HEK293 (cell line): ENCODE data around the gene BCKDHB.

Experiments used
- ATF2 ChIP-seq: fragments of 450-650 bp; formaldehyde crosslinking; IDR thresholded peaks from 2 replicates; pipeline ENCODE4 v1.5.1; 2016; ENCODE audit warnings: missing biosample characterization, missing genetic modification characterization, low read depth
- CTCF ChIP-seq: fragments of 450-650 bp; formaldehyde crosslinking; IDR thresholded peaks from 2 replicates; pipeline ENCODE4 v1.5.1; 2016; ENCODE audit warnings: missing biosample characterization, missing genetic modification characterization
- SETDB1 ChIP-seq: IDR thresholded peaks from one replicate; pipeline ENCODE4 v1.6.1; 2017; ENCODE audit warnings: mild to moderate bottlenecking, low read length, moderate library complexity, mixed read lengths; ENCODE audit not compliant: insufficient read length
- ZNF416 ChIP-seq: fragments of 450-650 bp; formaldehyde crosslinking; IDR thresholded peaks from 2 replicates; pipeline ENCODE4 v1.5.1; 2016; ENCODE audit warnings: missing biosample characterization, missing genetic modification characterization
- TF ChIP-seq, protein P1 (sequence below): fragments of 450-650 bp; formaldehyde crosslinking; optimal IDR thresholded peaks from 2 replicates; pipeline ENCODE3; 2016; ENCODE audit warnings: missing biosample characterization, mild to moderate bottlenecking, missing genetic modification characterization

DNA sequence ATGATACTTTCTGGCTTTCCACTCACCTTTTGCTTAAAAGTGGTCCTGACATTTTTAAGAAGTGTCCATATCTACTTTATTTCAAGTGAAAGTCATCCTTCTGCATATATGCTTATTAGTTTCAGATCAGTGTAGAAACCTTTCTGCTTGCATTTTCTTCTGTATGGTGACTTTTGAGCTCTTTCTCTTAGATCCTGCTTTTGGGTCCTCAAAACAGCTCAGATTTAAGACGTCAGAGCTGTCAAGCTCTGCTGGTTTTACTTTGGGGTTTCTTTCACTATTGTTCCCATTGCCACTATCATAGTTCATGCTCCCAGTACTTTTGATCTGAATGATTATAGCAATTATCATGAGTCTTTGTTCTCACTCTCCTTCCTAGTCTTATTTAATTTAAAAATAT is 41.7 kb downstream of the BCKDHB start:
- no peak for TF ChIP-seq CTCF (tag by site-specific recombination)
- no peak for TF ChIP-seq SETDB1
- TF ChIP-seq ZNF416 = no peak
- TF ChIP-seq, protein P1, sequence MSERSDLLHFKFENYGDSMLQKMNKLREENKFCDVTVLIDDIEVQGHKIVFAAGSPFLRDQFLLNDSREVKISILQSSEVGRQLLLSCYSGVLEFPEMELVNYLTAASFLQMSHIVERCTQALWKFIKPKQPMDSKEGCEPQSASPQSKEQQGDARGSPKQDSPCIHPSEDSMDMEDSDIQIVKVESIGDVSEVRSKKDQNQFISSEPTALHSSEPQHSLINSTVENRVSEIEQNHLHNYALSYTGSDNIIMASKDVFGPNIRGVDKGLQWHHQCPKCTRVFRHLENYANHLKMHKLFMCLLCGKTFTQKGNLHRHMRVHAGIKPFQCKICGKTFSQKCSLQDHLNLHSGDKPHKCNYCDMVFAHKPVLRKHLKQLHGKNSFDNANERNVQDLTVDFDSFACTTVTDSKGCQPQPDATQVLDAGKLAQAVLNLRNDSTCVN = no peak
- TF ChIP-seq ATF2 (tag by site-specific recombination) = no peak
